Tibial artery (tissue), 4 donors: Measurements from ENCODE around the gene MICU1.
A peak's percentile ranks its signal among the peaks of the same experiment; 100 is the strongest.
"Not testable (repeated sequence)": the region's sequence is repeated elsewhere in the genome, so short reads cannot be mapped to it uniquely, and the experiment has no call there.

Experiments
- DNase-seq, 2 donors: peaks; one replicate each; pipeline ENCODE4 v3.0.0-alpha.2; 2019
- H3K27ac ChIP-seq, 2 donors: fragments of 200-600 bp; sonication (generic) in 1 of 2; 1 replicate in 1 of 2; 2 replicates in 1 of 2; pipeline ENCODE4 v1.5.1; 2018 to 2019; ENCODE audit warnings: mild to moderate bottlenecking in 1 of 2
- H3K27me3 ChIP-seq, 2 donors: fragments of 200-600 bp; sonication (generic) in 1 of 2; one replicate each; pipeline versions ENCODE4 v1.5.1 to v1.6.0; 2016 to 2019
- H3K36me3 ChIP-seq, 3 donors: fragments of 200-600 bp; sonication (generic) in 2 of 3; one replicate each; pipeline ENCODE4 v1.5.1; 2016 to 2019; ENCODE audit warnings: mild to moderate bottlenecking in 2 of 3
- H3K4me1 ChIP-seq, 4 donors: fragments of 200-600 bp; sonication (generic) in 2 of 4; 1 replicate in 3 of 4; 2 replicates in 1 of 4; pipeline ENCODE4 v1.5.1; 2016 to 2019
- H3K4me3 ChIP-seq, 2 donors: fragments of 200-600 bp; sonication (generic) in 1 of 2; 1 replicate in 1 of 2; 2 replicates in 1 of 2; pipeline ENCODE4 v1.5.1; 2018 to 2019; ENCODE audit warnings: mild to moderate bottlenecking in 2 of 2
- H3K9me3 ChIP-seq, 3 donors: fragments of 200-600 bp; sonication (generic) in 1 of 3; one replicate each; pipeline ENCODE4 v1.5.1; 2016 to 2019
- intact Hi-C: fragments of 100-400 bp; cut with DNase I; formaldehyde crosslinking; loops from one replicate; pipeline ENCODE4 v1.15.0; 2023; ENCODE audit warnings: low total_unique reads
- TF ChIP-seq, protein P1 (sequence below), 2 experiments: fragments of 200-600 bp in 1 of 2; fragments of 450-650 bp in 1 of 2; IDR thresholded peaks; one replicate each; pipeline ENCODE4 v1.5.1; 2017 to 2019; ENCODE audit warnings: antibody characterized with exemption in 2 of 2, mild to moderate bottlenecking in 1 of 2, moderate library complexity in 1 of 2

MICU1 gene, protein sequence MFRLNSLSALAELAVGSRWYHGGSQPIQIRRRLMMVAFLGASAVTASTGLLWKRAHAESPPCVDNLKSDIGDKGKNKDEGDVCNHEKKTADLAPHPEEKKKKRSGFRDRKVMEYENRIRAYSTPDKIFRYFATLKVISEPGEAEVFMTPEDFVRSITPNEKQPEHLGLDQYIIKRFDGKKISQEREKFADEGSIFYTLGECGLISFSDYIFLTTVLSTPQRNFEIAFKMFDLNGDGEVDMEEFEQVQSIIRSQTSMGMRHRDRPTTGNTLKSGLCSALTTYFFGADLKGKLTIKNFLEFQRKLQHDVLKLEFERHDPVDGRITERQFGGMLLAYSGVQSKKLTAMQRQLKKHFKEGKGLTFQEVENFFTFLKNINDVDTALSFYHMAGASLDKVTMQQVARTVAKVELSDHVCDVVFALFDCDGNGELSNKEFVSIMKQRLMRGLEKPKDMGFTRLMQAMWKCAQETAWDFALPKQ

DNA sequence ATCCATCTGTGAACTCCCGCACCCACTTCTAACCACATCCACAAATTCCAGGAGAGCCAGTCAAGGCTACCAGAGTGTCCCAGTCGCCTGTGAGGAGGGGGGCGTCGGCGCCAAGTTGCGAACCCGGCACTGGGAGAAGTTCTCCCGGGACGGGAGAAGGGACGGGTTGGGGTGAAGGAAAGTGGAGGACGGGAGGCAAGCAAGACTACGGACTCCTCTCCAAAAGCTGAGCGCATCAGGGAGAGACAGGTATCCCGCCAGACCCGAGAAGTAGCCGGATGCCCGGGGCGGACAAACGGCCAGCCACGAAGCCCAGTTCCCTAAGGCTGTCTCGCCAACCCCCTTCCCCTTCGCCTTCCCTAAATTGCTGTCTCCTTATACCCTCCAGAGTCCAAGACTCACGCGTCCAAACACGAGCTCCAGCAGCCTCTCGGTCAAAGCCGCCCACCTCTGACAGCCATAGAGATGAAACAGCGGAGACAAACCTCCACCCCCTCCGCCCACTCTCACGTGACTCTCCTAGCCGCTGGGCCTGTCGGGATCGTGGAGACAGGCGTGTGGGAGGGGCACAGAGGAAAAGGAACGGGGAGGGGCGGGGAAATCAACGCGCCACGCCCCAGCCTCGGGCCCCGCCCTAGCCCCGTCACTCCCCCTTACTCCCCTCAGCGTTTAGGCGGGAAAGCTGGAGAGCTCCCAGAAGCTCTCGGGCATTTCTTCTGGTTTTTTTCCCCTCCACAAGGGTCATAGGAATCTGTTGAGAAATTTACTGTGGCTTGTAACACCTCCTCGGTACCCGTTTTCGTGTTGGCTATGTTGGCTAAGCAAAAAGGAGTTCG lies at the start of gene MICU1:
MICU1 (minus strand) TSS at position 472 of the 836 bp plus-strand sequence. CDS start 59,286 bp downstream, outside the sequence.
- intact Hi-C loops = loop anchor here (10.0 kb wide), 1 partner anchor 69 kb away; the partner anchor contains the start of gene MCU
- no peaks in the 10 kb centered on the region for H3K27me3 ChIP-seq
- H3K36me3 ChIP-seq = no peaks in the 10 kb centered on the region
- peaks cover 0 to 18% (median 9%) of the 10 kb centered on the region in 4 donors for H3K4me1 ChIP-seq
- H3K9me3 ChIP-seq = no peaks in the 10 kb centered on the region
- peak within 1 kb of the TSS; percentile 76 to 85 for H3K27ac ChIP-seq
- peak within 1 kb of the TSS; percentile 56 to 68 for H3K4me3 ChIP-seq
- TF ChIP-seq, protein P1, sequence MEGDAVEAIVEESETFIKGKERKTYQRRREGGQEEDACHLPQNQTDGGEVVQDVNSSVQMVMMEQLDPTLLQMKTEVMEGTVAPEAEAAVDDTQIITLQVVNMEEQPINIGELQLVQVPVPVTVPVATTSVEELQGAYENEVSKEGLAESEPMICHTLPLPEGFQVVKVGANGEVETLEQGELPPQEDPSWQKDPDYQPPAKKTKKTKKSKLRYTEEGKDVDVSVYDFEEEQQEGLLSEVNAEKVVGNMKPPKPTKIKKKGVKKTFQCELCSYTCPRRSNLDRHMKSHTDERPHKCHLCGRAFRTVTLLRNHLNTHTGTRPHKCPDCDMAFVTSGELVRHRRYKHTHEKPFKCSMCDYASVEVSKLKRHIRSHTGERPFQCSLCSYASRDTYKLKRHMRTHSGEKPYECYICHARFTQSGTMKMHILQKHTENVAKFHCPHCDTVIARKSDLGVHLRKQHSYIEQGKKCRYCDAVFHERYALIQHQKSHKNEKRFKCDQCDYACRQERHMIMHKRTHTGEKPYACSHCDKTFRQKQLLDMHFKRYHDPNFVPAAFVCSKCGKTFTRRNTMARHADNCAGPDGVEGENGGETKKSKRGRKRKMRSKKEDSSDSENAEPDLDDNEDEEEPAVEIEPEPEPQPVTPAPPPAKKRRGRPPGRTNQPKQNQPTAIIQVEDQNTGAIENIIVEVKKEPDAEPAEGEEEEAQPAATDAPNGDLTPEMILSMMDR (IDR thresholded peaks at IDR 0.05) = no peak
- peak; percentile 97 to 98 for DNase-seq

DNA sequence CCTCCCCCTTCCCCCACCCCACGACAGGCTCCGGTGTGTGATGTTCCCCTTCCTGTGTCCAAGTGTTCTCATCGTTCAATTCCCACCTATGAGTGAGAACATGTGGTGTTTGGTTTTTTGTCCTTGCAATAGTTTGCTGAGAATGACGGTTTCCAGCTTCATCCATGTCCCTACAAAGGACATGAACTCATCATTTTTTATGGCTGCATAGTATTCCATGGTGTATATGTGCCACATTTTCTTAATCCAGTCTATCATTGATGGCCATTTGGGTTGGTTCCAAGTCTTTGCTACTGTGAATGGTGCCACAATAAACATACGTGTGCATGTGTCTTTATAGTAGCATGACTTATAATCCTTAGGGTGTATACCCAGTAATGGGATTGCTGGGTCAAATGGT lies 48.3 kb upstream of the MICU1 start:
- H3K27ac ChIP-seq, H3K9me3 ChIP-seq, DNase-seq, H3K4me3 ChIP-seq, H3K36me3 ChIP-seq, intact Hi-C loops, H3K27me3 ChIP-seq, H3K4me1 ChIP-seq: not testable (repeated sequence)

DNA sequence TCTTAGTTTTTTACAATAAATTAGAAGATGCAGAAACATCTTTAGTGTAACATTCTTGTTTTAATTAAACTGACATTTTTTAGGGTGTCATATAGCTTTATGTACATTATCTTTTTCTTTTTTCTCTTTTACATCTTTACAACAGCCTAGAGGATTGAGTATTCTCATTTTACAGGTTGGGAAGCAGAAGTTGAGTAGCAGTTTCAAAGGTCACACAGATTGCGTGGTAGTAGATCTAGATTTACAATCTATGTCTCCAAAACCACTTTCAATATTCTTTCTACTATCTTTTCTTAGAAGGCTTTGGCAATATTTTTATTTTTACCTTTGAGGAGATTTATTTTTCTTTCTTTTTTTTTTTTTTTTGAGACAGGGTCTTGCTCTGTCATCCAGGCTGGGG lies 47.4 kb upstream of the MICU1 start:
- no peak overlapping the region for H3K4me3 ChIP-seq
- no peaks in the 10 kb centered on the region for H3K36me3 ChIP-seq
- H3K27ac ChIP-seq = no peak overlapping the region
- no peak for DNase-seq
- H3K9me3 ChIP-seq = no peaks in the 10 kb centered on the region
- H3K4me1 ChIP-seq = no peaks in the 10 kb centered on the region
- no peaks in the 10 kb centered on the region for H3K27me3 ChIP-seq
- intact Hi-C loops = no loop called here
- TF ChIP-seq, protein P1 (IDR thresholded peaks at IDR 0.05) = no peak

DNA sequence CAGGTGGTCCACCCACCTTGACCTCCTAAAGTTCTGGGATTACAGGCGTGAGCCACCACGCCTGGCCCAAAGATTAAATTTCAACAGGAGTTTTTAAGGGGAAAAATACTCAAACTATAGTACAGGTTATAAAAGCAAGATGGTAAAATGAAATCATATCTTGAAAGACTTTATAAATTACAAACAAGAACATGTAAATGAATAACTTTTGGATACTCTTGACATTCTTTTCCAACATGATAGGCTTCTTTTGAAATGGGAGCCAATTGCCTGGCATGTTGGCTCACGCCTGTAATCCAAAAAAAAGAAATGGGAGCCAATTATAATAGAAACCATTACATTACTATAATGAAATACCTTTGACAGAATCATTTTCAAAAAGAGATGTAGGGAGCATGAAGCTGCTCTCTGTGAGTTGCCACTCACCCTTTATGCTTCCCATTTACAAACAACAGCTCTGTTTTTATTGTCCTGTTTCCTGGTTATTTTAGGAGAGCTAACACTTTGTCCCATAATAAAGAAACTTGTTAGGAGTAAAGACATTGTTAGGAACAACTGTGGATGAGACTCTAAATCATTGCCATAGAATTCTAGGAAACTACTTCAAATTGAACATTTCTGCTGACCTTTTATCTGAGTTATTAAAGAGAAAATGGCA lies 41.5 kb upstream of the MICU1 start:
- H3K9me3 ChIP-seq = no peaks in the 10 kb centered on the region
- intact Hi-C loops = no loop called here
- no peak overlapping the region for H3K4me3 ChIP-seq
- no peaks in the 10 kb centered on the region for H3K27me3 ChIP-seq
- H3K27ac ChIP-seq = no peak overlapping the region
- no peak for DNase-seq
- TF ChIP-seq, protein P1 (IDR thresholded peaks at IDR 0.05) = no peak
- no peaks in the 10 kb centered on the region for H3K36me3 ChIP-seq
- H3K4me1 ChIP-seq = no peaks in the 10 kb centered on the region

DNA sequence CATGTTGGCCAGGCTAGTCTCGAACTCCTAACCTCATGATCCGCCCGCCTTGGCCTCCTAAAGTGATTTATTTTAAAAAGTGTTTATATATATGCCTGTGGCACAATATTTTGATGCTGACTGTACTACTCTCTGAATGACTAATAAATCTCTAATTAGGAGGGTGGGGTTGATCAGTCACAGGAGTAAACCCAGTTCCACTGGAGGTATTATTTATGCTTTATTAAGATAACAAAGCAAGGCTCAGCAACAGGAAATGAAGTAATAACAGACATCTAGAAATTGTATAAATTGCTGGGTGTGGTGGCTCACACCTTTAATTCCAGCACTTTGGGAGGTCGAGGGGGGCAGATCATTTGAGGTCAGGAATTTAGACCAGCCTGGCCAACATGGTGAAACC lies 40.0 kb upstream of the MICU1 start:
- TF ChIP-seq, protein P1 (IDR thresholded peaks at IDR 0.05) = no peak
- H3K27me3 ChIP-seq = no peaks in the 10 kb centered on the region
- no peak overlapping the region for H3K27ac ChIP-seq
- H3K36me3 ChIP-seq = no peaks in the 10 kb centered on the region
- no peak overlapping the region for H3K4me3 ChIP-seq
- intact Hi-C loops = no loop called here
- no peak for DNase-seq
- no peaks in the 10 kb centered on the region for H3K9me3 ChIP-seq
- H3K4me1 ChIP-seq = no peaks in the 10 kb centered on the region
